Activated naive CD8-positive, alpha-beta T cell treated with anti-CD3 and anti-CD28 coated beads, Interleukin-2, amount 50 U/mL, for 16 hours (primary cell): ENCODE measurements around the gene EXOSC10.
"Not testable (repeated sequence)": the region's sequence is repeated elsewhere in the genome, so short reads cannot be mapped to it uniquely, and the experiment has no call there.

Experiments used
- DNase-seq: peaks from one replicate; pipeline ENCODE4 v3.0.0-alpha.2; 2020; ENCODE audit warnings: low read depth, low spot score

EXOSC10 gene

DNA sequence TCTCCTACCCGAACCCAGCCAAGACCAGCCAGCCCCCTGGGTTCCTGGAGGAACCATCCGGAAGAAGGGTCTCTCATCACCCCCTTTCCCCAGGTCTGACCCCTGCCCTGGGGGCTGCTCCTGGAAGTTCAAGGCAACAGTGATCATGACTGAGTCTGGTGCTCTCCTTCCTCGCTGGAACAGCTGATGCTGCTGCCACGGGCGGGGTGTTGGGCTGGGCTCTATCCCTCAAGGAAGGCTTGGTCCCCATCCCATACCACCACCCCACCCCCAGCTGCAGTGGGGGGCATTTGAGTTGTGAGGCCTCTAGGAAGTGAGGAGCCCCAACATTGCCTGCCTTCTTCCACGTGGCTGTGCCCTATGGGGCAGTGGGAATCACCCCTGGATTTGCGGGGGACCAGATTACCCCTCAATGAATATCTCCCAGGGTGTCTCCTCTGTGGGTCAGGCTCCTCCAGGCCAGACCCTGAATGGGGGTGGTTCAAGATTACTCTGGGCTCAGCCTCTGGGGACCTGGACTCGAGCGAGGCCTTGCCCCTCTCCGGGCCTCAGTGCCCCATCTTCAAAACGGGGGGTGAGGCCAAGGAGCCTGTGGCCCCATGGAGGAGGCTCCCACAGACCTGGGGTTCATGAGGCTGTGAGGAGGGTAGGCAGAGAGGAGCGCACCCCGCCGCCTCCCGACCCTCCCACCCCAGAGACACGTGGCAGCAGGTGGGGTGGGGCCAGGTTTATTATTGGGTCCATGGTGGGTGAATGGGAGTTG lies 55.4 kb downstream of the EXOSC10 start:
- DNase-seq = no peak

DNA sequence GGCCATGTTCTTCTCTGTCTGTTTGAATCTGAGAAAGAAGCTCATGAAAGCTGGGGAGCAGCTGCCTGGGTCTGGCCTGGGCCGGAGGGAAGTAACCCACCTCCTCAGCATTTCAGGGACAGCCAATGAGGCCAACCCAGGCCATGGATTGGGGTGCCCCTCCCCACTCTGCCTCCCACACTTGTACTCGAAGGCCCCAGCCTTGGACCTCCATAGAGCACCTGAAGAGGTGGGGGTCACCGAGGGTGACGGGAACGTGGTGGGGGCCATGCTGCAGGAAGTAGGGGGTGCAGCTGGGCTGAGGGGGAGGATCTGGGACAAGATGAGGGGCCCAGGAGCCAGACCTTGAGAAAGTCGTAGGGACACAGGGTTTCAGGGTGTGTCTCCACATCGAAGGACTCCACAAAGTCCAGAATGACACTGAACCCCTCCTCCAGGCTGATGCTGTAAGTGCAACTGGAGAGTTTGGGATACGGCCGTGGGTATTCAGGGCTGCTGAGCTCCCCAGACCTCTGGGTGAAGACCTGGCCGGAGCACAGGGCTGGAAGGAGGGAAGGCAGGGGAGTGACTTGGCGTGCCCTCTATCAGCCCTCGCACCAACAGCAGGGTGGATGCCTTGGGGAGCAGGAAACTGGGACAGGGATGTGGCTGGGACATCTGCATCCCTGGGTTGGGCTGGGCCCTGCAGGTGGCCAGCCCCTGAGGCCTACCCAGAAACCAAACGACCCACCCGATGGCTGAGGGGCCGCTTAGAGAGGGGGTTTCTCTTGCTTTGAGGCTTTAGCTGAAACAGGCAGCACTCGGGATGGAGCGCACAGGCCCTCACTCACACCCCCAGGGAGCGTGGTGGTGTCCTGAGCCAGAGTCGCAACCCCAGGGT lies 56.4 kb downstream of the EXOSC10 start:
- no peak for DNase-seq

DNA sequence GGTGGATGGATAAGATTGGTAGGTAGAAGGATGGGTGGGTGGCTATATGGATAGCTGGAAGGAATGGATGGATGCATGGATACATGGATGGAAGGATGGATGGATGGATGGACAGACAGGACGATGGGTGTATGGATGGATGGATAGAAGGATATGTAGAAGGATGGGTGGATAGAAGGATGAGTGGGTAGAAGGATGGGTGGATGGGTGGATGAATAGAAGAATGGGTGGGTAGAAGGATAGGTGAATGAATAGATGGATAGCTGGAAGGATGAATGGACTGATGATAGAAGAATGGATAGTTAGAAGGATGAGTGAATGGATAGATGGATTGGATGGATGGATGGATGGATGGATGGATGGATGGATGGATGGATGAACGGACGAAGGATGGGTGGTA lies 57.6 kb downstream of the EXOSC10 start:
- DNase-seq = no peak

DNA sequence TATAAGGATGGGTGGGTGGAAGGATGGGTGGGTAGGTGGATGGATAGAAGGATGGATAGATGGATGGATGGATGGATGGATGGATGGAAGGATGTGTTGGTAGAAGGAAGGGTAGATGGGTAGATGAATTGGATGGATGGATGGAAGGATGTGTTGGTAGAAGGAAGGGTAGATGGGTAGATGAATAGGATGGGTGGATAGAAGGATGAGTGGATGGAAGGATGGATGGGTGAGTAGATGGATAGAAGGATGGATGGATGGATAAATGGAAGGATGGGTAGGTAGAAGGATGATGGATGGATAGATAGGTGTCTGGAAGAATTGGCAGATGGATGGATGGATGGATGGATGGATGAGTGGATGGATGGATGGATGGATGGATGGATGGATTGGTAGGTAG lies 58.6 kb downstream of the EXOSC10 start:
- no peak for DNase-seq

DNA sequence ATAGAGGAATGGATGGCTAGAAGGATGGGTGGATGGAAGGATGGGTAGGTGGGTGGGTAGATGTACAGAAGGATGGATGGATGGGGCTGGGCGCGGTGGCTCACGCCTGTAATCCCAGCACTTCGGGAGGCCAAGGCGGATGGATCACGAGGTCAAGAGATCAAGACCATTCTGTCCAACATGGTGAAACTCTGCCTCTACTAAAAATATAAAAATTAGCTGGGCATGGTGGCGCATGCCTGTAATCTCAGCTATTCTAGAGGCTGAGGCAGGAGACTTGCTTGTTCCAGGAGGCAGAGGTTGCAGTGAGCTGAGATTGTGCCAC lies 59.6 kb downstream of the EXOSC10 start:
- not testable (repeated sequence) for DNase-seq

DNA sequence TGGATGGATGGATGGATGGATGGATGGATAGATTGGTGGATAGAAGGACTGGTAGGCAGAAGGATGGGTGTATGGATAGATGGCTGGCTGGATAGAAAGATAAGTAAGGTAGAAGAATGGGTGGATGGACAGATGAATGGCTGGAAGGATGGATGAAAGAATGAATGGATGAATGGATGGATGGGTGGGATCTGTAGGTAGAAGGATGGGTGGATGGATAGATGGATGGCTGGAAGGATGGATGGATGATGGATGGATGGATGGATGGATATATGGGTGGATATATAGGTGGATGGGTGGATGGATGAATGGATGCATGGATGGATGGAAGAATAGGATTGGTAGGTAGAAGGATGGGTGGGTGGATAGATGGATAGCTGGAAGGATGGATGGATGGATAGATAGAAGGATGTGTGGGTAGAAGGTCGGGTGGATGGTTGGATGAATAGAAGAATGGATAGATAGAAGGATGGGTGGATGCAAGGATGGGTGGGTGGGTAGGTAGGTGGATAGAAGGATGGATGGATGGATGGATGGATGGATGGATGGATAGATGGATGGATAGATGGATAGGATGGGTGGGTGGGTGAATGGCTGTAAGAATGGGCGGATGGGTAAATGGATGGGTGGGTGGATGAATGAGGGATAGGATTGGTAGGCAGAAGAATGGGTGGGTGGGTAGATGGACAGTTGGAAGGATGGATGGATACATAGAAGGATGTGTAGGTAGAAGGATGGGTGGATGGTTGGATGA lies 60.1 kb downstream of the EXOSC10 start:
- no peak for DNase-seq

DNA sequence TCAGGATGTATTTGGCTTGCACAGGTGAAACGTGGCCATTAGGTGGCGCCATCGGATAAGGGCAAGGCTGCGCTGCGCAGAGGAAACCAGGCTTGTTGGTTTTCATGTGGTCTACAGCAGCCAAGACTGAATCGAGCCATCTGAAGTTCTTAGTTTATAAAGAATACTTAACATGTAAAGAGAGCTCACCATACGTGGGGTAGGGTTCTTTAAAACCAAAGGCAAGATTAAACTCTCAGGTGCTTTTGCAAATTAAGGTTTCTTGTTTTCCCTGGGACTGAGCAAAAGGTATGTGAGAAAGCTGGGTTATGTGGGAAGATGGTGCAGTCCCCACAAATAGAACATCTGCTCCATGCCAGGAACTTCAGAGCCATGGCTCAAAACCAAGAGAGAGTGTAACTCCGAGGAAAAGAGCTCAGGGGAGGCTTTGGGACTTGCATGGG lies 61.9 kb downstream of the EXOSC10 start:
- DNase-seq = peak; percentile 75

DNA sequence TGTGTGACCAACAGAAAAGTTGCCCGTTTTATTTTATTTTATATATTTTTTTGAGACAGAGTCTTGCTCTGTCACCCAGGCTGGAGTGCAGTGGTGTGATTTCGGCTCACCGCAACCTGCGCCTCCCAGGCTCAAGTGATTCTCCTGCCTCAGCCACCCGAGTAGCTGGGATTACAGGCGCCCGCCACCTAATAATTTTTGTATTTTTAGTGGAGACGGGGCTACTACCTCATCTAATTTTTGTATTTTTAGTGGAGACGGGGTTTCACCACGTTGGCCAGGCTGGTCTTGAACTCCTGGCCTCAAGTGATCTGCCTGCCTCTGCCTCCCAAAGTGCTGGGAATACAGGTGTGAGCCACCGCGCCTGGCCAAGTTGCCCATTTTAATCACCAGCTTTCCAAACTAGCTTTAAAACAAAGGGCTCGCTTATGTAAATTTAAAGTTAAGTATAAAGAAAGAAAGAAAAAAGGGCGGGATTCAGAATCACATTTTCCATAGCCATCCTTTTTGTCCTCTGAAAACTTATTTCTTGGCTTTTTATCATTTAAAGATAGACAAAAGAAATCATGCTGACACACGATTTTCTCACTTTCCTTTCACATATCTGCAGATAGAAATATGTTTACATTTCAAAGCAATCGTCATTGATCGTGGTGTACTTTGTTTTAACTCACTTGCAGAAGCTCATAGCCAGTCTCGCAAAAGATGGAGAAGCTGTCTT lies 62.5 kb downstream of the EXOSC10 start:
- not testable (repeated sequence) for DNase-seq

DNA sequence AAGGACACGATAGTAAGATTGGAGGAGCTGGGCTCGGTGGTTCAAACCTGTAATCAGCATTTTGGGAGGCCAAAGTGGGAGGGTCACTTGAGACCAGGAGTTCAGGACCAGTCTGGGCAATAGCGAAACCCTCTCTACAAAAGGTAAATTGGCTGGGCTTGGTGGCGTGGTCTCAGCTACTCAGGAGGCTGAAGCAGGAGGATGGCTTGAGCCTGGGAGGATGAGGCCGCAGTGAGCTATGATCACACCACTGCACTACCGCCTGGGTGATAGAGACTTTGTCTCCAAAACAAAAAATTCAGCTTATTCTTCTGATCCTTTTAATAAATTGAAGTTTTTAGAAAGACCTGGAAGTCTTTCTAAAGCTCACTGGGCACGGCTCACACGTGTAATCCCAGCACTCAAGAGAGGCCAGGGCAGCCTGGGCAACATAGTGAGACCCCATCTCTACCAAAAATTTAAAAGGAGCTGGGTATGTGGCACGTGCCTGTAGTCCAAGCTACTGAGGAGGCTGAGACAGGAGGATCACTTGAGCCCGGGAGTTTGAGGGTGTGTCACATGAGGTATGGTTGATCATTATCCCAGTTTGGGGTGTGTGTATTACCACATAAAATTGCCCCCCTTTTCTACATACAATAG lies 67.9 kb downstream of the EXOSC10 start:
- DNase-seq = no peak

DNA sequence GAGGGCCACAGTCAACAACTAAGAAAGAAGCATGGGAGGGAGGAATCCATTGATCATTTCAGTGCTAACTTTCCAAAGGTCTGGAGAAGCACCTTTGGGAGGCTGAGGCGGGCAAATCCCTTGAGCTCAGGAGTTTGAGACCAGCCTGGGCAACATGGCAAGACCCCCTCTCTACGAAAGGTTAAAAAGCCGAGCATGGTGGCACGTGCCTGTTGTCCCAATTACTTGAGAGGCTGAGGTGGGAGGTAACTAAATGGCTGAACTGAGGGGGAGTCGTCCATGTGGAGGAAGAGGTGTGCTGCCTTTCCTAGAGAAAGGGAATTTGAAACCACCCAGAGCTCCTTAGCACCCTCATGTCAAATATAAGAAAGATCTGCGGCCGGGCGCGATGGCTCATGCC lies 68.8 kb downstream of the EXOSC10 start:
- no peak for DNase-seq

DNA sequence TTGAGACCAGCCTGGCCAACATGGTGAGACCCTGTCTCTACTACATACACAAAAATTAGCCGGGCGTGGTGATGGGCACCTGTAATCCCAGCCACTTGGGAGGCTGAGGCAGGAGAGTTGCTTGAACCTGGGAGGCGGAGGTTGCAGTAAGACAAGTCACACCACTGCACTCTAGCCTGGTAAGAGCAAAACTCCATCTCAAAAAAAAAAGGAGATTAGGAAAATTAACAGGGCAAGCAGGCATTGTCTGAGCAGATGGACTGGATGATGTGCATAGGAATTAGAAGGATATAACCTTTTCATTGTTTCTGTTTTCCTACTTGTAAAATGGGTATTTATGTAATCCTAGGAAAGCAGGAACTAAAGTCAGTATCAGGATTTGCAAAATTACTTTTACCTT lies 71.7 kb downstream of the EXOSC10 start:
- DNase-seq = no peak

DNA sequence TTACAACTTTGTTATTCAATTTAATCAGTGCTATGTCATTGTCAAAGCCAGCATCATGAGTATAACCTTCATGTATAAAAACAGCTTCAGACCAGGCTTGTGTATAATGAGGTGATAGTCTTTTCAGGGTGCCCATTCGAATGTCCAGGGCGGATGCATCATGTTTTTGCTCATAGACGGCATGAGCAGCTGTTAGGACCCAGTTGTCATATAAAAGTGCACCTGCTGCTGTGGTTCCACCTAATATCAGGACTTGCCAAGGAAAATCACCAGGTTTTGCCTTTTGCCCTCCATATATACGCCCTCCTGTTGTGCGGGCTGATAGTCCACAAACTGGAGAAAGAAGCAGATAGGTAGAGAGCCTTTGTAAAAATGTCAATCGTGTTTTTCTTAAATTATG lies 72.4 kb downstream of the EXOSC10 start:
- no peak for DNase-seq

DNA sequence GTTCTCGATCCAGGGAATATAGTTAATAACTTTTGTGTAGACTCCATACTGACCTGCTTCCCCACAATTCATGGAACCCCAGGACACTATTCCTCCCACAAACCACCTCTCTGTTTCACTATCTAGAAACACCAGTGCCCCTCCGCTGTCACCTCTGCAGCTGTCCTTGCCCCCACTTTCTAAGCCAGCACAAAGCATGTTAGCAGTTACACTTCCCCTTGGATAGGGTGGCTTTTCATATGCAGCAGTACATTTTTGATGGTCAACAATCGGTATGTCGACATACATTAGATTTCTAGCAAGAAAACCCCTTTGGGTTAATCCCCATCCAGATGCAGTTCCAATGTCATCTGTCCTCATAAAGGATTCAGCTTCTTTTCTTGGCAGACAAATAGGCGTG lies 72.8 kb downstream of the EXOSC10 start:
- no peak for DNase-seq

DNA sequence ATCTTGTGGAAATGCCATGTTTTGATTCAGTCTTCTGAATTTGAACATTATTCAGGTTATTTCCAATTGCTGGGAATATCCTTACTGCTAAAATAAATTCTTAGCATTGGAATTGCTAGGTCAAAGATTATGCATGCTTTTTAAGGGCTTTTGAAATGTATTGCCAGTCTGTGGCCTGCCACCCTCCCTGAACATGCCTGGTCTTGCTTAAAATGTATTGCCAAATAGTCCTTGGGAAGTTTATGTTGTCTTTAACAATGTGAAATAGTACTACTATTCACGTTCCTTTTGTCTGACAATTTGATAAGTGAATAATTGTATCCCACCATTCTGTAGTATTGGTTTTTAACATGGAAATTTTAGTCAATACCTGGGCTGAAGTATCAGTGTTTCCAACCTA lies 73.6 kb downstream of the EXOSC10 start:
- DNase-seq = no peak

DNA sequence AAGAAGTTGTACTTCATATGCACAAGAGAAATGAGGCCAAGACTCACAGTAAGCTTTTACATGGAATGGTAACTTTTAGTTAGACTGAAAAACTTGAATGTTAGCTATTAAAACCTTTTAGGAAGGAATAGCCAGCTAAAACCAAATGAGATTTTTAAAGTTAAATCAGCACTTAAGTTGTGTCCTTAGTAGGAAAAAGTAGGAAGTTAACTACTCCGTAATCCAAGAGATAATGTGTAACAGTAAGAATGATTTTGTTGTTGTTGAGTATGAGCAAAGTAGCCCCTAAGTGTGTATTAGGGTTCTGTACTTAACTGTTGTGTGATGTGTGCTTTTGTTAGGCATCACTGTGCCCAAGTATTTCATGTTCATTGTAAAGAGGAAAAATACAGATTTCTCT lies 74.1 kb downstream of the EXOSC10 start:
- DNase-seq = no peak

DNA sequence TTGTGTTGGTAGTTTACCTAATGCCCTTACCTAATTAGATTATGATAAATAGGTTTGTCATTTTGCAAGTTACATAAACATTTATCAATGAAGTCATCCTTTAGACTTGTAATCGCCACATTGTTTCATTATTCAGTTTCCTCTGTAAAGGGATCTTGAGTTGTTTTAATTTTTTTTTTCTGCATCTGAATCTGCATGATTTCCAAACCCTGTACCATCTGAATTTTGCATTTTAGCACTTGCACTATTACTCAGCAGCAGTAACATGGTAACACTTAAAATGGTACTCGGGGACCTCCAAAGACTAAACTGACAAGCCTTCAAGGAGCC lies 74.8 kb downstream of the EXOSC10 start:
- DNase-seq = no peak

DNA sequence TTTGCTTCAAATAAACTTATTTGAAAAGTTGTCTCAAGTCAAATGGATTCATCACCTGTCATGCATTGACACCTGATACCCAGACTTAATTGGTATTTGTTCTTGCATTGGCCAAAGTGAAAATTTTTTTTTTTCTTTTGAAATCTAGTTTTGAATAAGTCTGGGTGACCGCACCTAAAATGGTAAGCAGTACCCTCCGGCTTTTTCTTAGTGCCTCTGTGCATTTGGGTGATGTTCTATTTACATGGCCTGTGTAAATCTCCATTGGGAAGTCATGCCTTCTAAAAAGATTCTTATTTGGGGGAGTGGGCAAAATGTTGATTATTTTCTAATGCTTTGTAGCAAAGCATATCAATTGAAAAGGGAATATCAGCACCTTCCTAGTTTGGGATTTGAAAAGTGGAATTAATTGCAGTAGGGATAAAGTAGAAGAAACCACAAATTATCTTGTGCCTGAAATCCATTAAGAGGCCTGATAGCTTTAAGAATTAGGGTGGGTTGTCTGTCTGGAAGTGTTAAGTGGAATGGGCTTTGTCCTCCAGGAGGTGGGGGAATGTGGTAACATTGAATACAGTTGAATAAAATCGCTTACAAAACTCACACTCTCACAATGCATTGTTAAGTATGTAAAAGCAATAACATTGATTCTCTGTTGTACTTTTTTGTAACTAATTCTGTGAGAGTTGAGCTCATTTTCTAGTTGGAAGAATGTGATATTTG lies 75.4 kb downstream of the EXOSC10 start:
- DNase-seq = no peak

DNA sequence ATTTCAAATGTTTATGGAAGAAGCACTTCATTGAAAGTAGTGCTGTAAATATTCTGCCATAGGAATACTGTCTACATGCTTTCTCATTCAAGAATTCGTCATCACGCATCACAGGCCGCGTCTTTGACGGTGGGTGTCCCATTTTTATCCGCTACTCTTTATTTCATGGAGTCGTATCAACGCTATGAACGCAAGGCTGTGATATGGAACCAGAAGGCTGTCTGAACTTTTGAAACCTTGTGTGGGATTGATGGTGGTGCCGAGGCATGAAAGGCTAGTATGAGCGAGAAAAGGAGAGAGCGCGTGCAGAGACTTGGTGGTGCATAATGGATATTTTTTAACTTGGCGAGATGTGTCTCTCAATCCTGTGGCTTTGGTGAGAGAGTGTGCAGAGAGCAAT lies 76.5 kb downstream of the EXOSC10 start:
- no peak for DNase-seq

DNA sequence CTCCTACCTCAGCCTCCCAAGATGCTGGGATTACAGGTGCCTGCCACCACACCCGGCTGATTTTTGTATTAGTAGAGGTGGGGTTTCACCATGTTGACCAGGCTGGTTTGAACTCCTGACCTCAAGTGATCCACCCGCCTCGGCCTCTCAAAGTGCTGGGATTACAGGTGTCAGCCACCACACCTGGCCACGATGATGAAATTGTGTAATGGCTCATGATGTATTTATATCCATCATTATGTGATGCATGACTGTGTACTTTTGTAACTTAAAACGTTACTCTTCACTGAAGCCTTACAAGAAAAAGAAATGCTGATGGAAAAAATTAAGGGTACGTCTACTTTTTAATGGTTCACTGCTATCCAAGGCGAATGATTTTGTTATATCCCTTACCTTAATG lies 79.7 kb downstream of the EXOSC10 start:
- DNase-seq = no peak

DNA sequence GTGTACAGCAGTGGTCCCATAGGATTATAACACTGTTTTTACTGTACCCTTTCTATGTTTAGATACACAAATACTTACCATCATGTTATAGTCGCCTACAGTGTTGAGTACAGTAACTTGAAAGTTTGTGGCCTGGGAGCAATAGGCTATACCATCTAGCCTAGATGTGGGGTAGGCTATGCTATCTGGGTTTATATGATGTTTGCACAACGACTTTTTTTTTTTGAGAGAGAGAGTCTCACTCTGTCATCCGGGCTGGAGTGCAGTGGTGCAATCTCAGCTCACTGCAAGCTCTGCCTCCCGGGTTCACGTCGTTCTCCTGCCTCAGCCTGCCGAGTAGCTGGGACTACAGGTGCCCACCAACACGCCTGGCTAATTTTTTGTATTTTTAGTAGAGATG lies 80.3 kb downstream of the EXOSC10 start:
- not testable (repeated sequence) for DNase-seq
